SK-N-MC (cell line): ENCODE results near the gene OR13D1.

ENCODE experiments used
- EZH2 ChIP-seq: fragments of 200-600 bp; sonication (generic); IDR thresholded peaks from one replicate; pipeline ENCODE4 v1.6.1; 2017; ENCODE audit warnings: antibody characterized with exemption
- FOXP2 ChIP-seq: optimal IDR thresholded peaks from 2 replicates; pipeline ENCODE3; 2011; ENCODE audit warnings: mild to moderate bottlenecking, moderate library complexity; ENCODE audit not compliant: insufficient read depth; ENCODE audit errors: extremely low read length, control extremely low read depth
- POLR2AphosphoS5 ChIP-seq: IDR thresholded peaks from 2 replicates; pipeline ENCODE4 v1.6.1; 2012; ENCODE audit warnings: mild to moderate bottlenecking, low read depth, low read length, borderline replicate concordance

DNA sequence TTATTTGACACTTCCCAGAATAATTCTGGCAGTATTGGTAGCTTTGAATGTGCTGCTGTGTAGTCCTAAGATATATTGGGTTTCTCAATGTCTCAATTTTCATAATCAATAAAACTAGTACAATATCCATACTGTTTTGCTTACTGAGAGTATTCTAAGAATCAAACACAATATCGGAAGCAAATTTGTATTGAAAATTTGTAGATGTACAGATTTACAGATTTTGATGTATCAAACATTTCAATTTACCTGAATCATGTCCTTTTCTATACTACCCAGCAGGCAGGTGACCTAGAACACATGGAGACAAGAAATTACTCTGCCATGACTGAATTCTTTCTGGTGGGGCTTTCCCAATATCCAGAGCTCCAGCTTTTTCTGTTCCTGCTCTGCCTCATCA, at the start of gene OR13D1:
- TF ChIP-seq EZH2 = no peak
- no peak for TF ChIP-seq POLR2AphosphoS5
- no peak for TF ChIP-seq FOXP2
